HL-60 (cell line): ENCODE results near the gene CXCR5.

Experiments used
- GABPA ChIP-seq: IDR thresholded peaks from 2 replicates; pipeline ENCODE4 v1.6.1; 2012; ENCODE audit warnings: low read depth
- POLR2AphosphoS5 ChIP-seq: IDR thresholded peaks from 2 replicates; pipeline ENCODE4 v1.6.1; 2012; ENCODE audit warnings: low read depth
- TF ChIP-seq, protein P1 (sequence below): IDR thresholded peaks from one replicate; pipeline ENCODE4 v1.5.1; 2011; ENCODE audit warnings: low read length, control low read depth, inconsistent platforms; ENCODE audit not compliant: insufficient read depth

DNA sequence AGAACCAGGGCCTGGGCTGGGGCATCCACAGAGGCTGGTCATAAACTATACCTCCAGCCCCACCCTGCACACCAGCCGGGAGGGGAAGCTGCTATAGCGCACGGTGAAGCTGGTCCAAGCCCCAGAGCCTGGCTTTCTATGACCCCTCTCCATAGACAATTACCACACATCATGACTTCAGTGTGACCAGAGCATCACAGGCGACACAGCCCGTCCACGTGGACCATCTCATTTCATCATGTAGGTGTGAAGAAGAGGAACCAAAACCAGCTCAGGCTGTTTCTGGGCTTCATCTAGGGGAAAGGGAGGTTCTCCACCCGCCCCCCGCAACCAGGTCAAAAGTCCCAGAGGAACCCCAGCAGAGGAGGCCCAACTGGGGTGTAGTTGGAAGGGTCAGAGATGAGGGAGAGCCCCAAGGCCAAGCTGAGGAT is 3.0 kb downstream of the CXCR5 start:
- TF ChIP-seq, protein P1, sequence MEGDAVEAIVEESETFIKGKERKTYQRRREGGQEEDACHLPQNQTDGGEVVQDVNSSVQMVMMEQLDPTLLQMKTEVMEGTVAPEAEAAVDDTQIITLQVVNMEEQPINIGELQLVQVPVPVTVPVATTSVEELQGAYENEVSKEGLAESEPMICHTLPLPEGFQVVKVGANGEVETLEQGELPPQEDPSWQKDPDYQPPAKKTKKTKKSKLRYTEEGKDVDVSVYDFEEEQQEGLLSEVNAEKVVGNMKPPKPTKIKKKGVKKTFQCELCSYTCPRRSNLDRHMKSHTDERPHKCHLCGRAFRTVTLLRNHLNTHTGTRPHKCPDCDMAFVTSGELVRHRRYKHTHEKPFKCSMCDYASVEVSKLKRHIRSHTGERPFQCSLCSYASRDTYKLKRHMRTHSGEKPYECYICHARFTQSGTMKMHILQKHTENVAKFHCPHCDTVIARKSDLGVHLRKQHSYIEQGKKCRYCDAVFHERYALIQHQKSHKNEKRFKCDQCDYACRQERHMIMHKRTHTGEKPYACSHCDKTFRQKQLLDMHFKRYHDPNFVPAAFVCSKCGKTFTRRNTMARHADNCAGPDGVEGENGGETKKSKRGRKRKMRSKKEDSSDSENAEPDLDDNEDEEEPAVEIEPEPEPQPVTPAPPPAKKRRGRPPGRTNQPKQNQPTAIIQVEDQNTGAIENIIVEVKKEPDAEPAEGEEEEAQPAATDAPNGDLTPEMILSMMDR = no peak
- no peak for TF ChIP-seq POLR2AphosphoS5
- TF ChIP-seq GABPA = no peak
